SK-N-SH treated with all-trans-retinoic acid at 6 μM for 48 hours (cell line): Measurements from ENCODE around the gene HIBCH.

Experiments used
- ATAC-seq: fragments of 200-7000 bp; cut with Tn5 transposase; 3 replicates; pipeline ENCODE4 v1.9.1; 2020; ENCODE audit warnings: mild to moderate bottlenecking, moderate library complexity
- ARNTL ChIP-seq: fragments of 450-650 bp; formaldehyde crosslinking; IDR thresholded peaks from 2 replicates; pipeline ENCODE4 v1.5.0; 2020; ENCODE audit warnings: low read depth, mild to moderate bottlenecking, moderate library complexity, borderline replicate concordance
- BACH2 ChIP-seq: fragments of 250-450 bp; sonication (Bioruptor Pico); IDR thresholded peaks from 2 replicates; pipeline ENCODE4 v1.9.0; 2021; ENCODE audit warnings: mild to moderate bottlenecking, borderline replicate concordance
- CREB5 ChIP-seq: fragments of 250-450 bp; sonication (Bioruptor Pico); IDR thresholded peaks from 2 replicates; pipeline ENCODE4 v1.5.1; 2020; ENCODE audit warnings: low read depth, mild to moderate bottlenecking, moderate library complexity
- CSDC2 ChIP-seq: fragments of 250-450 bp; sonication (Bioruptor Pico); IDR thresholded peaks from 2 replicates; pipeline ENCODE4 v1.5.0; 2020; ENCODE audit warnings: mild to moderate bottlenecking, moderate library complexity
- ESRRG ChIP-seq: fragments of 250-450 bp; sonication (Bioruptor Pico); IDR thresholded peaks from 2 replicates; pipeline ENCODE4 v1.6.1; 2021; ENCODE audit warnings: mild to moderate bottlenecking
- GLIS3 ChIP-seq: fragments of 250-450 bp; sonication (Bioruptor Pico); IDR thresholded peaks from 2 replicates; pipeline ENCODE4 v1.5.0; 2020; ENCODE audit warnings: mild to moderate bottlenecking, moderate library complexity
- OSR1 ChIP-seq: fragments of 250-450 bp; sonication (Bioruptor Pico); IDR thresholded peaks from 2 replicates; pipeline ENCODE4 v1.8.0; 2022; ENCODE audit warnings: moderate library complexity, mild to moderate bottlenecking, inconsistent platforms
- PATZ1 ChIP-seq: fragments of 250-450 bp; sonication (Bioruptor Pico); IDR thresholded peaks from 2 replicates; pipeline ENCODE4 v1.8.0; 2020; ENCODE audit warnings: mild to moderate bottlenecking, moderate library complexity, borderline replicate concordance
- POU6F1 ChIP-seq: fragments of 250-450 bp; sonication (Bioruptor Pico); IDR thresholded peaks from 2 replicates; pipeline ENCODE4 v1.8.0; 2021; ENCODE audit warnings: low read depth, mild to moderate bottlenecking, moderate library complexity, borderline replicate concordance
- RARB ChIP-seq: fragments of 250-450 bp; sonication (Bioruptor Pico); IDR thresholded peaks from 2 replicates; pipeline ENCODE4 v1.8.0; 2021; ENCODE audit warnings: mild to moderate bottlenecking, moderate library complexity
- SNAI2 ChIP-seq: fragments of 250-450 bp; sonication (Bioruptor Pico); IDR thresholded peaks from 2 replicates; pipeline ENCODE4 v1.5.0; 2020; ENCODE audit warnings: mild to moderate bottlenecking, moderate library complexity
- TCF4 ChIP-seq: fragments of 250-450 bp; sonication (Bioruptor Pico); IDR thresholded peaks from 2 replicates; pipeline ENCODE4 v1.8.0; 2021; ENCODE audit warnings: mild to moderate bottlenecking, moderate library complexity, borderline replicate concordance
- TOX ChIP-seq: fragments of 250-450 bp; sonication (Bioruptor Pico); IDR thresholded peaks from 2 replicates; pipeline ENCODE4 v1.8.0; 2021; ENCODE audit warnings: mild to moderate bottlenecking, moderate library complexity, borderline replicate concordance
- TSHZ2 ChIP-seq: fragments of 250-450 bp; sonication (Bioruptor Pico); IDR thresholded peaks from 2 replicates; pipeline ENCODE4 v1.5.0; 2020; ENCODE audit warnings: mild to moderate bottlenecking, moderate library complexity
- ZC3H10 ChIP-seq: fragments of 250-450 bp; sonication (Bioruptor Pico); IDR thresholded peaks from 2 replicates; pipeline ENCODE4 v1.5.1; 2021; ENCODE audit warnings: mild to moderate bottlenecking, moderate library complexity
- ZFP3 ChIP-seq: fragments of 250-450 bp; sonication (Bioruptor Pico); IDR thresholded peaks from 2 replicates; pipeline ENCODE4 v1.5.0; 2020; ENCODE audit warnings: mild to moderate bottlenecking, moderate library complexity
- ZFP30 ChIP-seq: fragments of 450-650 bp; formaldehyde crosslinking; IDR thresholded peaks from 2 replicates; pipeline ENCODE4 v1.5.0; 2022; ENCODE audit warnings: mild to moderate bottlenecking, moderate library complexity
- ZNF565 ChIP-seq: fragments of 450-650 bp; formaldehyde crosslinking; conservative IDR thresholded peaks from 2 replicates; pipeline ENCODE4 v1.5.0; 2020; ENCODE audit warnings: low read depth, mild to moderate bottlenecking, moderate library complexity
- ZNF70 ChIP-seq: fragments of 450-650 bp; formaldehyde crosslinking; IDR thresholded peaks from 2 replicates; pipeline ENCODE4 v1.5.0; 2020; ENCODE audit warnings: mild to moderate bottlenecking, moderate library complexity
- ZNF8 ChIP-seq: fragments of 450-650 bp; formaldehyde crosslinking; IDR thresholded peaks from 2 replicates; pipeline ENCODE4 v1.5.0; 2020; ENCODE audit warnings: mild to moderate bottlenecking, moderate library complexity
- TF ChIP-seq, protein P1 (sequence below): fragments of 250-450 bp; sonication (Bioruptor Pico); IDR thresholded peaks from 2 replicates; pipeline ENCODE4 v1.5.1; 2021; ENCODE audit warnings: mild to moderate bottlenecking, moderate library complexity

HIBCH gene

GRCh38 chr2:190340369-190340768, 20.7 kb upstream of the HIBCH start:
- no peak for ATAC-seq
- no peak for TF ChIP-seq CSDC2 (CRISPR knock-in tag)
- TF ChIP-seq ZNF565 (CRISPR knock-in tag): no peak
- TF ChIP-seq CREB5 (CRISPR knock-in tag): no peak
- TF ChIP-seq ZFP30 (CRISPR knock-in tag): no peak
- TF ChIP-seq GLIS3 (CRISPR knock-in tag): no peak
- no peak for TF ChIP-seq SNAI2 (CRISPR knock-in tag)
- no peak for TF ChIP-seq POU6F1
- TF ChIP-seq TSHZ2 (CRISPR knock-in tag): no peak
- TF ChIP-seq TCF4: no peak
- TF ChIP-seq, protein P1, sequence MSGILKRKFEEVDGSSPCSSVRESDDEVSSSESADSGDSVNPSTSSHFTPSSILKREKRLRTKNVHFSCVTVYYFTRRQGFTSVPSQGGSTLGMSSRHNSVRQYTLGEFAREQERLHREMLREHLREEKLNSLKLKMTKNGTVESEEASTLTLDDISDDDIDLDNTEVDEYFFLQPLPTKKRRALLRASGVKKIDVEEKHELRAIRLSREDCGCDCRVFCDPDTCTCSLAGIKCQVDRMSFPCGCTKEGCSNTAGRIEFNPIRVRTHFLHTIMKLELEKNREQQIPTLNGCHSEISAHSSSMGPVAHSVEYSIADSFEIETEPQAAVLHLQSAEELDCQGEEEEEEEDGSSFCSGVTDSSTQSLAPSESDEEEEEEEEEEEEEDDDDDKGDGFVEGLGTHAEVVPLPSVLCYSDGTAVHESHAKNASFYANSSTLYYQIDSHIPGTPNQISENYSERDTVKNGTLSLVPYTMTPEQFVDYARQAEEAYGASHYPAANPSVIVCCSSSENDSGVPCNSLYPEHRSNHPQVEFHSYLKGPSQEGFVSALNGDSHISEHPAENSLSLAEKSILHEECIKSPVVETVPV (CRISPR knock-in tag): no peak

DNA sequence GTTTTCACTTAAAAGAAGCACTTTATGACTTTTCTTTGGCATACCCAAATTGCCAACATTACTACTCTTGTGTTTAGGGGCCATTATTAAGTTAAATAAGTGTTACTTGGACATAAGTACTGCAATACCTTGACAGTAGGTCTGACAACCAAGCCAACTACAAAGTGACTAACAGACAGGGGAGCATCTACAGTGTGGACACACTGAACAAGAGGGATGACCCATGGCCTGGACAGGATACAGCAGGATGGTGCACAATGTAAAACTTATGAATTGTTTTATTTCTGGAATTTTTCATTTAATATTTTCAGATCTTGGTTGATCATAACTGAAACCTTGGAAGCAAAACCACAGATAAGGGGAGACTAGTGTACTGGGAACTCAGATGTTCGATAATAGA, 19.8 kb upstream of the HIBCH start:
- no peak for ATAC-seq

More for the DNA sequence above, 19.8 kb upstream of the HIBCH start:
- TF ChIP-seq ZFP30 (CRISPR knock-in tag) (no peak), TOX (no peak), TSHZ2 (CRISPR knock-in tag) (no peak), PATZ1 (CRISPR knock-in tag) (no peak), TCF4 (no peak), ZNF565 (CRISPR knock-in tag) (no peak), OSR1 (CRISPR knock-in tag) (no peak), CSDC2 (CRISPR knock-in tag) (no peak), ZFP3 (no peak), ZC3H10 (no peak), ESRRG (CRISPR knock-in tag) (no peak), BACH2 (no peak), ZNF8 (no peak), RARB (CRISPR knock-in tag) (no peak), ARNTL (CRISPR knock-in tag) (no peak), ZNF70 (no peak), SNAI2 (CRISPR knock-in tag) (no peak), GLIS3 (CRISPR knock-in tag) (no peak)
- TF ChIP-seq, protein P1 (CRISPR knock-in tag): no peak
- TF ChIP-seq, all 23 proteins: peak for 0
